ENCODE results near the gene RNF225.

DNA sequence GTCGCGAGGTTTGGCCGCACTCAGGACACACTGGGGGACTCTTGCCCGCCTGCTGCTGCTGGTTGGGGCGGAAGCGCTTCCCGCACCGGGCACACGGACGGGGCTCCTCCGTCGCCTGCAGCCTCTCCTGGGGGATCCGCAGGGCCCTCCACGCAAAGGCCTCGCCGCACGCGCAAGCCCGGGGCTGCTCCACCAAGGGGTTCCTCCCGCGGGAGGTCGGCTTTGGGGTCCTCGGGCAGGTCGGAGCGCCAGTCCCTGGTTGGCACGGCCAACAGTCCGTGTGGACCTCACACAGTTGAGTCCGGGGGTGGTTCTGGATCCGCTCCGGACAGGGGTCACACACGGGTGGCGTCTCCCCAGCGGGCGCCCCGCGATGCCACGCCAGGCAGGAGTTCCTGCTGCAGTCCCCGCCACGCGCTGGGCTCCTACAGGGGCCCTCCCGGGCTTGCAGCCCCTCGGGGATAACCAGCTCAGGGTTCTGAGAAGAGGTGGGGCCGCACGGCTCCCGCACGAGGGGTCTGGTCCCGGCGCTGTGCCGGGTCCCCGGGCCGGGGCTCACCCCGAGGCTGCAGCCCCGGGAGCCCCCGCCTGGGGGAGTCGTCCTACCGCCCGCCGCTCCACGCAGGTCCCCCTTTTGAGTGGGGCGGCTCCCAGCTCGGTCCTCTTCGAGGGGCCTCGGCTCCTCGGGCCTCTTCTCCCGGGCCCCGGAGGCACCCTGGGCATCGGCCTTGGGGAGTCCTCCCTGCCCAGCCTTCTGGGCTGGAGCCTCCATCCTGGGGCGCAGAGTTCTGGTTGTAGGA, 26.7 kb upstream of the RNF225 start:
- TF ChIP-seq, protein P1, sequence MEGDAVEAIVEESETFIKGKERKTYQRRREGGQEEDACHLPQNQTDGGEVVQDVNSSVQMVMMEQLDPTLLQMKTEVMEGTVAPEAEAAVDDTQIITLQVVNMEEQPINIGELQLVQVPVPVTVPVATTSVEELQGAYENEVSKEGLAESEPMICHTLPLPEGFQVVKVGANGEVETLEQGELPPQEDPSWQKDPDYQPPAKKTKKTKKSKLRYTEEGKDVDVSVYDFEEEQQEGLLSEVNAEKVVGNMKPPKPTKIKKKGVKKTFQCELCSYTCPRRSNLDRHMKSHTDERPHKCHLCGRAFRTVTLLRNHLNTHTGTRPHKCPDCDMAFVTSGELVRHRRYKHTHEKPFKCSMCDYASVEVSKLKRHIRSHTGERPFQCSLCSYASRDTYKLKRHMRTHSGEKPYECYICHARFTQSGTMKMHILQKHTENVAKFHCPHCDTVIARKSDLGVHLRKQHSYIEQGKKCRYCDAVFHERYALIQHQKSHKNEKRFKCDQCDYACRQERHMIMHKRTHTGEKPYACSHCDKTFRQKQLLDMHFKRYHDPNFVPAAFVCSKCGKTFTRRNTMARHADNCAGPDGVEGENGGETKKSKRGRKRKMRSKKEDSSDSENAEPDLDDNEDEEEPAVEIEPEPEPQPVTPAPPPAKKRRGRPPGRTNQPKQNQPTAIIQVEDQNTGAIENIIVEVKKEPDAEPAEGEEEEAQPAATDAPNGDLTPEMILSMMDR (conservative IDR thresholded peaks at IDR 0.05; ENCODE audit: low read length) = no peak
- no peak for TF ChIP-seq EZH2phosphoT487 (IDR thresholded peaks at IDR 0.05; ENCODE audit: borderline replicate concordance, low read depth, low read length)

Data from OCI-LY7 (cell line).